ENCODE results near the gene COL4A2.
A peak's percentile ranks its signal among the peaks of the same experiment; 100 is the strongest.

COL4A2 gene

GRCh38 chr13:110433014-110433413 lies 125.9 kb downstream of the COL4A2 start:
- Histone ChIP-seq H3K27ac (peak overlapping the region; percentile 77 to 86), H3K4me3 (peak overlapping the region; percentile 41)
- peak; percentile 91 for DNase-seq (ENCODE audit: low spot score)
- TF ChIP-seq, protein P1, sequence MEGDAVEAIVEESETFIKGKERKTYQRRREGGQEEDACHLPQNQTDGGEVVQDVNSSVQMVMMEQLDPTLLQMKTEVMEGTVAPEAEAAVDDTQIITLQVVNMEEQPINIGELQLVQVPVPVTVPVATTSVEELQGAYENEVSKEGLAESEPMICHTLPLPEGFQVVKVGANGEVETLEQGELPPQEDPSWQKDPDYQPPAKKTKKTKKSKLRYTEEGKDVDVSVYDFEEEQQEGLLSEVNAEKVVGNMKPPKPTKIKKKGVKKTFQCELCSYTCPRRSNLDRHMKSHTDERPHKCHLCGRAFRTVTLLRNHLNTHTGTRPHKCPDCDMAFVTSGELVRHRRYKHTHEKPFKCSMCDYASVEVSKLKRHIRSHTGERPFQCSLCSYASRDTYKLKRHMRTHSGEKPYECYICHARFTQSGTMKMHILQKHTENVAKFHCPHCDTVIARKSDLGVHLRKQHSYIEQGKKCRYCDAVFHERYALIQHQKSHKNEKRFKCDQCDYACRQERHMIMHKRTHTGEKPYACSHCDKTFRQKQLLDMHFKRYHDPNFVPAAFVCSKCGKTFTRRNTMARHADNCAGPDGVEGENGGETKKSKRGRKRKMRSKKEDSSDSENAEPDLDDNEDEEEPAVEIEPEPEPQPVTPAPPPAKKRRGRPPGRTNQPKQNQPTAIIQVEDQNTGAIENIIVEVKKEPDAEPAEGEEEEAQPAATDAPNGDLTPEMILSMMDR (IDR thresholded peaks at IDR 0.05), result no peak

- TF ChIP-seq, protein P1 (IDR thresholded peaks at IDR 0.05), result no peak
- peak overlapping the region in 1 of 2 donors; percentile 55 for H3K27ac ChIP-seq
- H3K4me3 ChIP-seq, result no peak overlapping the region
- DNase-seq (ENCODE audit: low spot score), result peak; percentile 33
Measured at GRCh38 chr13:110434629-110435028, 127.5 kb downstream of the COL4A2 start.

DNA sequence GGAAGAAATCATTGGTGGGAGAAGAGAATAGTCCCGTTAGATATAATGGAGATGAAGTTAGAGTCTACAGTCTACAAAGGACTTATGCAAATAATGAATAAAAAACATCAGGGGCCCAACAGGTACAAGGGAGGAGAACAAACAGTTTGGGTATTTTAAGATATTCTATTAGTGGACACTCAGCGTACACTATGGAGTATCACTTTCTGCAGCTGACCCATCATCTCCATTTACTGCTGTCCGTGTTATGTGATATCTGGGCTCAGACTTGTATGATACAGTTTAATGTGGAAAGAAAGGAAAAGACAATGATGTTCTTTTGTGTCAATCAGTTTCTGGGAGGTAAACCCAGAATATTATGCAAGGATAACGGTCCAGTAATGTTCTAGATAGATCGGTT lies 128.2 kb downstream of the COL4A2 start:
- TF ChIP-seq, protein P1 (IDR thresholded peaks at IDR 0.05), result no peak
- Histone ChIP-seq H3K27ac (peak overlapping the region in 1 of 2 donors; percentile 49), H3K4me3 (no peak overlapping the region)
- no peak for DNase-seq (ENCODE audit: low spot score)

GRCh38 chr13:110436276-110436675 lies 129.2 kb downstream of the COL4A2 start:
- Histone ChIP-seq H3K27ac (peak overlapping the region; percentile 49 to 76), H3K4me3 (no peak overlapping the region)
- TF ChIP-seq, protein P1 (IDR thresholded peaks at IDR 0.05), result no peak
- peak; percentile 52 for DNase-seq (ENCODE audit: low spot score)

- H3K27ac ChIP-seq, result peak overlapping the region; percentile 49 to 76
Measured at GRCh38 chr13:110436786-110437370, 129.8 kb downstream of the COL4A2 start.

GRCh38 chr13:110438211-110438610 lies 131.1 kb downstream of the COL4A2 start:
- Histone ChIP-seq H3K27ac (peak overlapping the region; percentile 49 to 76), H3K4me3 (no peak overlapping the region)
- TF ChIP-seq, protein P1 (IDR thresholded peaks at IDR 0.05), result no peak
- DNase-seq (ENCODE audit: low spot score), result peak; percentile 84

More at GRCh38 chr13:110436786-110437370, 129.8 kb downstream of the COL4A2 start:
- TF ChIP-seq, protein P1 (IDR thresholded peaks at IDR 0.05), result no peak
- peak; percentile 72 for DNase-seq (ENCODE audit: low spot score)
- no peak overlapping the region for H3K4me3 ChIP-seq

DNA sequence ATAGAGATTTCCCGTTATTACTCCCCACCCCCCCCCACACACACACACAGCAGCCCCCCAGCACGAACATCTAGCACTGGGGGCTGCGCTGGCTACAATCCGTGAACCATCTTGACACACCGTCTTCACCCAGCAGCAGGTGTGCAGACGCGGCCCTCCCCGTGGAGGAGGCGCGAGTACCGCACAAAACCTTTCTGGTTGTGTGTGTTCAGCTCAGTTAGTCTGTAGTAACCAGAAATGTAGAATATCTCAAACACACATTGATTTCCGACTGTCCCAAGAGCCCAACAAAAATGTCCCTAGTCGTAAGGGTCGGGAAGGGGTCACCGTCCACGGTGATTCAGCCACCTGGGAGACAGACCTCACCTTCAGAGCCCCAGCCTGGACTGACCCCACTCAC lies 131.7 kb downstream of the COL4A2 start:
- Histone ChIP-seq H3K27ac (peak overlapping the region; percentile 49 to 76), H3K4me3 (no peak overlapping the region)
- TF ChIP-seq, protein P1 (IDR thresholded peaks at IDR 0.05), result no peak
- peak; percentile 67 for DNase-seq (ENCODE audit: low spot score)

Measured in coronary artery (tissue), 2 donors.